OCI-LY7 (cell line): ENCODE data around the gene PCDH9. TPM values are rescaled to one million over a fixed set of nuclear protein-coding genes. Genes with fewer than 3 reads are reported as not detected.

Experiments used
- BruUV-seq: library from RNA; stranded (reverse); fragments of 400-500 nt; replicated peaks from 2 replicates; lab custom pipeline; 2021; lab: Mats Ljungman, UMichigan
- CTCF ChIA-PET: fragments of 300-600 bp; sonication (Branson Sonifier 250); formaldehyde crosslinking; loops from one replicate; lab custom pipeline; 2022; ENCODE audit warnings: antibody characterized with exemption; ENCODE audit not compliant: unreplicated experiment; lab: Charles Lee
- POLR2A ChIA-PET: fragments of 300-600 bp; sonication (Branson Sonifier 250); formaldehyde crosslinking; loops from one replicate; lab custom pipeline; 2022; ENCODE audit warnings: antibody characterized with exemption; lab: Charles Lee
- DNase-seq: peaks from one replicate; pipeline ENCODE4 v3.0.0-alpha.2; 2015; ENCODE audit warnings: low spot score
- H2AFZ ChIP-seq: fragments of 200-600 bp; sonication (generic), shearing (Covaris generic); 2 replicates; pipeline ENCODE4 v1.6.1; 2014; ENCODE audit warnings: mild to moderate bottlenecking, antibody characterized with exemption, low read length, moderate library complexity
- H3K27ac ChIP-seq: fragments of 200-600 bp; sonication (generic); 2 replicates; pipeline ENCODE4 v1.5.1; 2014; ENCODE audit warnings: mixed run types, low read depth, mild to moderate bottlenecking, moderate library complexity, low read length, inconsistent platforms; ENCODE audit not compliant: poor library complexity, severe bottlenecking
- H3K36me3 ChIP-seq: fragments of 200-600 bp; sonication (generic); 2 replicates; pipeline ENCODE4 v1.6.1; 2014; ENCODE audit warnings: mild to moderate bottlenecking, antibody characterized with exemption, low read length, moderate library complexity, mixed read lengths; ENCODE audit not compliant: insufficient read depth
- H3K4me1 ChIP-seq: fragments of 200-600 bp; sonication (generic); 2 replicates; pipeline ENCODE4 v1.5.1; 2014; ENCODE audit warnings: mild to moderate bottlenecking, low read length; ENCODE audit not compliant: insufficient read depth, poor library complexity, severe bottlenecking
- H3K4me2 ChIP-seq: fragments of 200-600 bp; sonication (generic); 2 replicates; pipeline ENCODE4 v1.6.1; 2014; ENCODE audit warnings: mild to moderate bottlenecking, low read length
- H3K4me3 ChIP-seq: fragments of 200-600 bp; sonication (generic); 2 replicates; pipeline ENCODE4 v1.5.1; 2014; ENCODE audit warnings: mild to moderate bottlenecking, low read depth, low read length; ENCODE audit not compliant: poor library complexity, severe bottlenecking
- H3K79me2 ChIP-seq: fragments of 200-600 bp; sonication (generic); 2 replicates; pipeline ENCODE4 v1.6.1; 2016; ENCODE audit warnings: low read depth, mild to moderate bottlenecking, low read length, moderate library complexity, mixed read lengths; ENCODE audit not compliant: insufficient read depth
- H3K9me2 ChIP-seq: fragments of 200-600 bp; sonication (generic); 2 replicates; pipeline ENCODE4 v1.6.1; 2016; ENCODE audit warnings: mild to moderate bottlenecking, low read length, mixed read lengths; ENCODE audit not compliant: insufficient read depth
- H3K9me3 ChIP-seq: fragments of 200-600 bp; sonication (generic); 2 replicates; pipeline ENCODE4 v1.6.1; 2014; ENCODE audit warnings: mild to moderate bottlenecking, mixed run types, low read length, mixed read lengths
- H4K20me1 ChIP-seq: fragments of 200-600 bp; sonication (generic); 2 replicates; pipeline ENCODE4 v1.6.1; 2014; ENCODE audit warnings: mild to moderate bottlenecking, antibody characterized with exemption, low read length, moderate library complexity, mixed read lengths; ENCODE audit not compliant: insufficient read depth
- CTCF ChIP-seq: fragments of 200-600 bp; sonication (generic); conservative IDR thresholded peaks from 2 replicates; pipeline ENCODE4 v1.5.1; 2014; ENCODE audit warnings: mild to moderate bottlenecking, antibody characterized with exemption, low read length, moderate library complexity, mixed read lengths
- EZH2phosphoT487 ChIP-seq: fragments of 200-600 bp; sonication (generic); IDR thresholded peaks from 2 replicates; pipeline ENCODE4 v1.6.1; 2018; ENCODE audit warnings: low read depth, borderline replicate concordance, mild to moderate bottlenecking, mixed run types, antibody characterized with exemption, low read length, moderate library complexity, mixed read lengths
- intact Hi-C: fragments of 100-400 bp; cut with micrococcal nuclease; formaldehyde crosslinking; loops from one replicate; pipeline ENCODE4 v1.10.0; 2022; ENCODE audit not compliant: unreplicated experiment
- total RNA-seq, 2 experiments: library from RNA; depleted of rRNA in 1 of 2; stranded (reverse); fragments of >200 nt in 1 of 2; shearing (Covaris generic) in 1 of 2; gene quantifications; 2 replicates each; pipeline ENCODE4 v1.2.3, GENCODE V29; 2014 to 2022

The PCDH9 gene
- total RNA-seq, 2 experiments from 2014 or later = 20.1 to 26.0 TPM

- no peak for TF ChIP-seq CTCF
- no peak for TF ChIP-seq EZH2phosphoT487
- Histone ChIP-seq H3K79me2 (no peaks in the 10 kb centered on the region), H3K9me2 (no peaks in the 10 kb centered on the region), H2AFZ (no peak overlapping the region), H4K20me1 (no peaks in the 10 kb centered on the region), H3K4me2 (no peak overlapping the region), H3K4me1 (no peaks in the 10 kb centered on the region), H3K9me3 (no peaks in the 10 kb centered on the region), H3K36me3 (no peaks in the 10 kb centered on the region), H3K4me3 (no peak overlapping the region), H3K27ac (no peak overlapping the region)
- POLR2A ChIA-PET = interaction anchor here (0.6 to 2.0 kb wide), 2 partner anchors 10 to 12 kb away, joined by 4 to 8 read pairs; no protein-coding TSS in a partner anchor
- BruUV-seq = no TSS peak
- intact Hi-C loops = no loop called here
- DNase-seq = no peak
- CTCF ChIA-PET = no interaction called here
Measured at GRCh38 chr13:66312312-66313087, 917.6 kb downstream of the PCDH9 start.

- no peak for DNase-seq
- Histone ChIP-seq H3K27ac (no peak overlapping the region), H3K79me2 (no peaks in the 10 kb centered on the region), H3K9me3 (no peaks in the 10 kb centered on the region), H3K4me2 (peak overlapping the region; percentile 51), H3K4me3 (peak overlapping the region; percentile 21), H4K20me1 (no peaks in the 10 kb centered on the region), H2AFZ (peak overlapping the region; percentile 73), H3K36me3 (no peaks in the 10 kb centered on the region), H3K9me2 (no peaks in the 10 kb centered on the region), H3K4me1 (peaks cover 8% of the 10 kb centered on the region)
- intact Hi-C loops = no loop called here
- ChIA-PET CTCF (no interaction called here), POLR2A (interaction anchor here (0.7 to 1.6 kb wide), 4 partner anchors 15 to 132 kb away, joined by 3 to 4 read pairs (median 3); no protein-coding TSS in a partner anchor)
- no TSS peak for BruUV-seq
- TF ChIP-seq CTCF = no peak
- no peak for TF ChIP-seq EZH2phosphoT487
Measured at GRCh38 chr13:66305961-66306617, 924.0 kb downstream of the PCDH9 start.
